Osteocyte (in vitro differentiated cells): ENCODE results near the gene DIP2C. TPM values are rescaled to one million over a fixed set of nuclear protein-coding genes. Genes with fewer than 3 reads are reported as not detected.

Experiments used
- DNase-seq: peaks from one replicate; pipeline ENCODE4 v3.0.0; 2021; ENCODE audit warnings: mixed read lengths; ENCODE audit not compliant: unreplicated experiment; ENCODE audit errors: extremely low spot score
- H3K27ac Mint-ChIP-seq: one replicate; pipeline ENCODE4 v1.8.0; 2021; ENCODE audit warnings: mild to moderate bottlenecking, mixed read lengths; ENCODE audit not compliant: unreplicated experiment
- H3K27me3 Mint-ChIP-seq: one replicate; pipeline ENCODE4 v1.8.0; 2021; ENCODE audit warnings: mixed read lengths; ENCODE audit not compliant: unreplicated experiment
- H3K36me3 Mint-ChIP-seq: one replicate; pipeline ENCODE4 v1.8.0; 2021; ENCODE audit warnings: mixed read lengths; ENCODE audit not compliant: unreplicated experiment
- H3K4me1 Mint-ChIP-seq: one replicate; pipeline ENCODE4 v1.8.0; 2021; ENCODE audit warnings: mixed read lengths; ENCODE audit not compliant: unreplicated experiment
- H3K4me3 Mint-ChIP-seq: one replicate; pipeline ENCODE4 v1.8.0; 2021; ENCODE audit warnings: mild to moderate bottlenecking, moderate library complexity, mixed read lengths; ENCODE audit not compliant: unreplicated experiment
- H3K9me3 Mint-ChIP-seq: one replicate; pipeline ENCODE4 v1.8.0; 2021; ENCODE audit warnings: mixed read lengths; ENCODE audit not compliant: unreplicated experiment
- total RNA-seq: library from RNA; stranded (reverse); gene quantifications from 2 replicates; pipeline ENCODE4 v1.2.1, GENCODE V29; 2021
- TF ChIP-seq, protein P1 (sequence below): fragments of 200-600 bp; sonication (generic); IDR thresholded peaks from 2 replicates; pipeline ENCODE4 v1.5.0; 2021; ENCODE audit warnings: antibody characterized with exemption, mild to moderate bottlenecking, moderate library complexity

Gene DIP2C
- total RNA-seq, 1 donor from 2014 or later = 36.8 TPM

DNA sequence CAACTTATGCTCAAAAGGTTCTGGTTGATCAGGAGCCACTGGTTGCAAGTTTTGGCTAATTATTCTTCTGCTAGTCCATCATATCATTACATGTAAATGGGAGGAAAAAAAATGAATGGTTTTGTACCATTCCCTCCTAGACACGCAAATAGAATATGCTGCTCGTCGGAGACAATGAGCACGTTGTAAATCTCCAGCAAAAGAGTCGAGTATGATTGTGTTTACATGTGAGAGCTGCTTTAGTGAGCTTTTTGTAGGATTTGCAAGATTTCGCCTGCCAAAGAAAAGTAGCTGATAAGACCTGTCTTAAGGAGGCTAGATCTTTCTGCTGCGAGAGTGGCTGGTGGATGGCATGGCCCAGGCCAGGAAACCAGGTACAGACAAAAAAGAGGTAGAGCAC lies 445.2 kb downstream of the DIP2C start:
- peaks cover 46% of the 10 kb centered on the region for H3K36me3 Mint-ChIP-seq
- H3K4me3 Mint-ChIP-seq = no peak overlapping the region
- H3K9me3 Mint-ChIP-seq = no peaks in the 10 kb centered on the region
- no peaks in the 10 kb centered on the region for H3K4me1 Mint-ChIP-seq
- H3K27ac Mint-ChIP-seq = no peak overlapping the region
- no peak for DNase-seq
- TF ChIP-seq, protein P1, sequence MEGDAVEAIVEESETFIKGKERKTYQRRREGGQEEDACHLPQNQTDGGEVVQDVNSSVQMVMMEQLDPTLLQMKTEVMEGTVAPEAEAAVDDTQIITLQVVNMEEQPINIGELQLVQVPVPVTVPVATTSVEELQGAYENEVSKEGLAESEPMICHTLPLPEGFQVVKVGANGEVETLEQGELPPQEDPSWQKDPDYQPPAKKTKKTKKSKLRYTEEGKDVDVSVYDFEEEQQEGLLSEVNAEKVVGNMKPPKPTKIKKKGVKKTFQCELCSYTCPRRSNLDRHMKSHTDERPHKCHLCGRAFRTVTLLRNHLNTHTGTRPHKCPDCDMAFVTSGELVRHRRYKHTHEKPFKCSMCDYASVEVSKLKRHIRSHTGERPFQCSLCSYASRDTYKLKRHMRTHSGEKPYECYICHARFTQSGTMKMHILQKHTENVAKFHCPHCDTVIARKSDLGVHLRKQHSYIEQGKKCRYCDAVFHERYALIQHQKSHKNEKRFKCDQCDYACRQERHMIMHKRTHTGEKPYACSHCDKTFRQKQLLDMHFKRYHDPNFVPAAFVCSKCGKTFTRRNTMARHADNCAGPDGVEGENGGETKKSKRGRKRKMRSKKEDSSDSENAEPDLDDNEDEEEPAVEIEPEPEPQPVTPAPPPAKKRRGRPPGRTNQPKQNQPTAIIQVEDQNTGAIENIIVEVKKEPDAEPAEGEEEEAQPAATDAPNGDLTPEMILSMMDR = no peak
- no peaks in the 10 kb centered on the region for H3K27me3 Mint-ChIP-seq

DNA sequence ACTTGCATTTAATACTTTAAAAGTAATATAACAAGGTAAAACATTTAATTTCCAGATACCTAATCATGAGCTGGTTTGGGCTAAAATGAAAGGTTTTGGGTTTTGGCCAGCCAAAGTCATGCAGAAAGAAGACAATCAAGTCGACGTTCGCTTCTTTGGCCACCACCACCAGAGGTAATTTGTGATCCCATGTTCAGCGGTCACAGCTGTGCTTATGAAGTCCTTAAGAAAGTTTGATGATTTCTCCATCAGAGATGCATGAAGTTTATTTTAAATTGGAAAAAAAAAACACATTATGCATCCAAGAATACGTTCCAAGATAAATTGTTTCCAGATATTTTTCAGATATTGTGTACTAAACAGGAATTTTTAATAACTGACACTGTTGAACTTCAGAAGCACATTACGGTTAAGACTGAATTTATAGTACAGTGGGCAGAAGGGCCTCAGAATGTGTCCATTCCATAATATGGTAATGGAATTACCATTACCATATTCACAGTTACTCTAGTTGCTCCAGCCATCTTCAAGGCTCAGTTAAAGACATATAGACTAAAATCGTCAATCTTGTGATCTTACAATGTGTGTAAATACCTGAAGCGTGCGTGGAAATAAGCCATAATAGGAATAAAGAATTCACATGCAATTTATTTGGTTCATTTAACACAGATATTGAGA lies 447.4 kb downstream of the DIP2C start:
- H3K36me3 Mint-ChIP-seq = peaks cover 43% of the 10 kb centered on the region
- DNase-seq = no peak
- no peaks in the 10 kb centered on the region for H3K9me3 Mint-ChIP-seq
- no peak overlapping the region for H3K4me3 Mint-ChIP-seq
- no peak overlapping the region for H3K27ac Mint-ChIP-seq
- no peaks in the 10 kb centered on the region for H3K27me3 Mint-ChIP-seq
- TF ChIP-seq, protein P1 = no peak
- no peaks in the 10 kb centered on the region for H3K4me1 Mint-ChIP-seq

DNA sequence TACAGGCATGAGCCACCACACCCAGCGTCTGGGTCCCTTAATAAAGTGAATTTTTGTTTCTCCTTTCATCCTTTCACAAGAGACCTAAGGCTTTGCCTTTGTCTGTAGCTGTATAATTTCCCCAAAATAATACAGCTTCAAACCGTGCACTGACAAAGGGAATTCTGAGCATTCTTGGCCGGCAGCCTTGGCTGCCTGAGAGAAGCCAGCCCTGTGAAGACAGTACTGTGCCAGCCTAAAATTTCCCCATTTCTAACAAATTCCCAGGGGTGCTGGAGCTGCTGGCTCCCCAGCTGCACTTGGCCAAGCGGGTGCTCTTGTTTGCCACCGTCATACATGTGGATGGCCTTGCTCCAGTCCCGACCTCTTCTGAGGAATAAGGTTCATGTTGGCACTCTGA lies 448.0 kb downstream of the DIP2C start:
- Mint-ChIP-seq H3K9me3 (no peaks in the 10 kb centered on the region), H3K4me3 (no peak overlapping the region), H3K4me1 (no peaks in the 10 kb centered on the region), H3K36me3 (peaks cover 41% of the 10 kb centered on the region), H3K27me3 (no peaks in the 10 kb centered on the region), H3K27ac (no peak overlapping the region)
- TF ChIP-seq, protein P1 = no peak
- no peak for DNase-seq

DNA sequence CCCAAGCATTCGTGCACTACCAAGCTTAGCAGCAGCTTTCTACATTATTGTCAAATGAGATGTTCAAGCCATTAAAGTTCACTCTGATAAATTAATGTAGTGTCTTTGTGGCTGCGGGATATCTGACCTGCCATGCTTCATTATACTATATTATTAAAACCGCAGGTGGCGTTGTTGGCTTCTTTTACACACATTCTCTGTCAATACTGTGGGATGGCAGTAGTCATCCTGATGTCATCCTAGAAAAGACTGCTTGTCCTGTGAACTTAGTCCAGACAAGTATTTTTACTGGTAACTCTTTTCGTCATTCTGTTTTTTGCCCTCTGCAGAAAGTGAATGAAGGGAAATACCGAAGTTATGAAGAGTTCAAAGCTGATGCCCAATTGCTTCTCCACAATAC lies 450.4 kb downstream of the DIP2C start:
- no peak overlapping the region for H3K27ac Mint-ChIP-seq
- no peak for DNase-seq

DNA sequence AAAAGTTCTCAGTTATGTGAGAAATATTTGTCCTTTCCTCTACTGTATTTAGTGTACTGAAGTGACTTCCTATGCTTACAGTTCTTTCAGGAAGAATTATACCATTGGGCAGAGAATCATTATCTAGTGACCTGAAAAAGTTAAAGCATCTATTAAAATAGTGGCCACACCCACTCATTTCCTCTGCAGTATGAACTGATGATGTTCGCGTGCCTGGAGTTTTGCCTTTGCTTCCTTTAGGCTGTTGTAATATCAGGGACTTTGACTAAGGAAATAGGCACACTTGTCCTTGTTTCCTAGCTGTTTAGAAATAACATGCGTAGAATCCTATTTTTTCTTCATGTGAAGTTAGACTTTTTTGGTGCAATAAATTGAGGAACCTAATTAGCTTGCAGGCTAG lies 453.6 kb downstream of the DIP2C start:
- peaks cover 9% of the 10 kb centered on the region for H3K4me1 Mint-ChIP-seq
- no peak overlapping the region for H3K4me3 Mint-ChIP-seq
- no peak overlapping the region for H3K27ac Mint-ChIP-seq
- H3K9me3 Mint-ChIP-seq = no peaks in the 10 kb centered on the region
- no peak for DNase-seq
- no peaks in the 10 kb centered on the region for H3K27me3 Mint-ChIP-seq
- TF ChIP-seq, protein P1 = no peak
- H3K36me3 Mint-ChIP-seq = peaks cover 30% of the 10 kb centered on the region

More for the DNA sequence above, 450.4 kb downstream of the DIP2C start:
- Mint-ChIP-seq H3K27me3 (no peaks in the 10 kb centered on the region), H3K9me3 (no peaks in the 10 kb centered on the region), H3K4me1 (peaks cover 9% of the 10 kb centered on the region), H3K4me3 (no peak overlapping the region), H3K36me3 (peaks cover 31% of the 10 kb centered on the region)
- TF ChIP-seq, protein P1 = no peak
